Peyer's patch (tissue), 4 donors: ENCODE data around the gene PKNOX2. TPM values are rescaled to one million over a fixed set of nuclear protein-coding genes. Genes with fewer than 3 reads are reported as not detected.

ENCODE experiments used
- DNase-seq, 3 donors: peaks; one replicate each; pipeline ENCODE4 v3.0.0-alpha.2; 2017 to 2019
- H3K27ac ChIP-seq, 4 donors: fragments of 200-600 bp; sonication (generic); one replicate each; pipeline ENCODE4 v1.5.1; 2016 to 2019
- H3K27me3 ChIP-seq, 2 donors: fragments of 200-600 bp; sonication (generic); one replicate each; pipeline ENCODE4 v1.5.1; 2019
- H3K36me3 ChIP-seq, 3 donors: fragments of 200-600 bp; sonication (generic); one replicate each; pipeline ENCODE4 v1.5.1; 2016 to 2019
- H3K4me1 ChIP-seq, 4 donors: fragments of 200-600 bp; sonication (generic); one replicate each; pipeline ENCODE4 v1.5.1; 2016 to 2019
- H3K4me3 ChIP-seq, 4 donors: fragments of 200-600 bp; sonication (generic); 1 replicate in 3 of 4; 2 replicates in 1 of 4; pipeline ENCODE4 v1.5.1; 2016 to 2019; ENCODE audit warnings: mild to moderate bottlenecking in 1 of 4
- H3K9me3 ChIP-seq, 4 donors: fragments of 200-600 bp; sonication (generic); one replicate each; pipeline ENCODE4 v1.5.1; 2016 to 2019; ENCODE audit warnings: mild to moderate bottlenecking in 1 of 4
- POLR2A ChIP-seq, 2 donors: fragments of 450-650 bp; IDR thresholded peaks; one replicate each; pipeline ENCODE4 v1.5.1; 2017; ENCODE audit warnings: antibody characterized with exemption in 2 of 2, mild to moderate bottlenecking in 2 of 2, moderate library complexity in 2 of 2
- total RNA-seq, 4 donors: library from RNA; depleted of rRNA; stranded (reverse); fragments of >200 nt; gene quantifications; one replicate each; pipeline ENCODE4 v1.1.0, GENCODE V29; 2016
- TF ChIP-seq, protein P1 (sequence below), 6 experiments: fragments of 450-650 bp in 4 of 6; fragments of 200-600 bp in 2 of 6; sonication (generic) in 1 of 6; IDR thresholded peaks; one replicate each; pipeline ENCODE4 v1.5.1; 2017 to 2019; ENCODE audit warnings: antibody characterized with exemption in 6 of 6, mild to moderate bottlenecking in 3 of 6, moderate library complexity in 1 of 6

The PKNOX2 gene
- total RNA-seq, 4 donors from 2014 or later: 1.4 to 8.3 TPM; not detected in 2

DNA sequence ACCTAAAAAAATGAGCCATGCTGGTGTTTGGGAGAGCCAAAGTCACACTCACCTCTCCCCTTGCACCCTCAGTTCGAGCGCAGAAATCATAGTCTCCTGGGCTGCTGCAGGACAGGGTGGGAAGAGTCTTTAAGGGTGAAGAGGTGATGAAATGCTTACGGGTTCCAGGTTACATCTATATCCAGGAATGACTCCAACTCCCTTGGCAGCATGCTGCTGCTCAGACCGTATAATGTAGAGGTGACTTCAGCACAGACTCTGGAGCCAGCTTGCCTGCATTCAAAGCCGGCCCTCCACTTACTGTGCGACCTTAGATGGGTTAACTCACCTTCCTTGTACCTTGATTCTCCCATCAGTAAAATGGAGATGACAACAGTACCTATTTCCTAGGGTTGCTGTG lies 17.3 kb upstream of the PKNOX2 start:
- H3K4me1 ChIP-seq: no peaks in the 10 kb centered on the region
- H3K27me3 ChIP-seq: no peaks in the 10 kb centered on the region
- H3K4me3 ChIP-seq: no peak overlapping the region
- no peak for TF ChIP-seq POLR2A (IDR thresholded peaks at IDR 0.05)
- TF ChIP-seq, protein P1, sequence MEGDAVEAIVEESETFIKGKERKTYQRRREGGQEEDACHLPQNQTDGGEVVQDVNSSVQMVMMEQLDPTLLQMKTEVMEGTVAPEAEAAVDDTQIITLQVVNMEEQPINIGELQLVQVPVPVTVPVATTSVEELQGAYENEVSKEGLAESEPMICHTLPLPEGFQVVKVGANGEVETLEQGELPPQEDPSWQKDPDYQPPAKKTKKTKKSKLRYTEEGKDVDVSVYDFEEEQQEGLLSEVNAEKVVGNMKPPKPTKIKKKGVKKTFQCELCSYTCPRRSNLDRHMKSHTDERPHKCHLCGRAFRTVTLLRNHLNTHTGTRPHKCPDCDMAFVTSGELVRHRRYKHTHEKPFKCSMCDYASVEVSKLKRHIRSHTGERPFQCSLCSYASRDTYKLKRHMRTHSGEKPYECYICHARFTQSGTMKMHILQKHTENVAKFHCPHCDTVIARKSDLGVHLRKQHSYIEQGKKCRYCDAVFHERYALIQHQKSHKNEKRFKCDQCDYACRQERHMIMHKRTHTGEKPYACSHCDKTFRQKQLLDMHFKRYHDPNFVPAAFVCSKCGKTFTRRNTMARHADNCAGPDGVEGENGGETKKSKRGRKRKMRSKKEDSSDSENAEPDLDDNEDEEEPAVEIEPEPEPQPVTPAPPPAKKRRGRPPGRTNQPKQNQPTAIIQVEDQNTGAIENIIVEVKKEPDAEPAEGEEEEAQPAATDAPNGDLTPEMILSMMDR (IDR thresholded peaks at IDR 0.05): no peak
- H3K9me3 ChIP-seq: no peaks in the 10 kb centered on the region
- H3K36me3 ChIP-seq: no peaks in the 10 kb centered on the region
- H3K27ac ChIP-seq: no peak overlapping the region
- DNase-seq: no peak

DNA sequence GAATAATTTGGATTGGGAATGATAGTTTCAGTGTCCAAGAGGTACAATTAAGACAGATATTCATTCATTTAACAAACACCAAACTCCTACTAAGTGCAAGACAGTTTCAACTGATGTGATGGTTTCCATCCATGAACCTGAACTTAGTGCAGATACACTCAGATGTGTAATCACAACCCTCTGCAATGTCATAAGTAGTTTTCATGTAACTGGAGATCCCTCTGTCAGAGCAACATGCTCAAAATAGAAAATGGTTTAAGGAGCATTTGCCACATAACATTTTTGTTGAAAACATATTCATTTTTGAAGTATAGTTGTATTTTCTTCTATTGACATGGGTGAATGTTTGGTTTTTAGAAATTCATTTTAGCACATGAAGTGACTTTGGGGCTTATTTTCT lies 16.5 kb upstream of the PKNOX2 start:
- Histone ChIP-seq H3K4me1 (no peaks in the 10 kb centered on the region), H3K36me3 (no peaks in the 10 kb centered on the region), H3K4me3 (no peak overlapping the region), H3K27me3 (no peaks in the 10 kb centered on the region), H3K9me3 (no peaks in the 10 kb centered on the region), H3K27ac (no peak overlapping the region)
- TF ChIP-seq, protein P1 (IDR thresholded peaks at IDR 0.05): no peak
- TF ChIP-seq POLR2A (IDR thresholded peaks at IDR 0.05): no peak
- no peak for DNase-seq

DNA sequence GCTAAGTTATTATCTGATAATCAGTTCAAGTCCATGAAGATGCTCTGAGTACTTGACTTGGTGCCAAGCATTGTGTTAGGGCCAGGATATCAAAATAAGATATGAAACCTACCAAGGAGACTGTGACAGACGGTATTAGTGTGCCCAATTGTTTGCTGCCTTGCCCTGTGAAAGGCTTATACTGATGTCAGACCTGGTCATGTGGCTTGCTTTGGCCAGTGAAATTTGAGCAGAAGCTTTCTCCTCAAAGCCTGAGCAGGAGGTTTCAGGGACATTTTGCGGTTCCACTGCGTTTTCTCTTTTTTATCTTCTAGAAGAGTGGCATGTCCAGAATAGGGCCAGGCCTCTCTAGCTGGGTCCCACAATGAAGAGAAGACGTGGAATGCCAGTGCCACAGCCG lies 15.8 kb upstream of the PKNOX2 start:
- Histone ChIP-seq H3K27ac (no peak overlapping the region), H3K9me3 (no peaks in the 10 kb centered on the region), H3K4me1 (no peaks in the 10 kb centered on the region), H3K4me3 (no peak overlapping the region), H3K27me3 (no peaks in the 10 kb centered on the region), H3K36me3 (no peaks in the 10 kb centered on the region)
- DNase-seq: no peak
- TF ChIP-seq POLR2A (IDR thresholded peaks at IDR 0.05): no peak
- TF ChIP-seq, protein P1 (IDR thresholded peaks at IDR 0.05): no peak

DNA sequence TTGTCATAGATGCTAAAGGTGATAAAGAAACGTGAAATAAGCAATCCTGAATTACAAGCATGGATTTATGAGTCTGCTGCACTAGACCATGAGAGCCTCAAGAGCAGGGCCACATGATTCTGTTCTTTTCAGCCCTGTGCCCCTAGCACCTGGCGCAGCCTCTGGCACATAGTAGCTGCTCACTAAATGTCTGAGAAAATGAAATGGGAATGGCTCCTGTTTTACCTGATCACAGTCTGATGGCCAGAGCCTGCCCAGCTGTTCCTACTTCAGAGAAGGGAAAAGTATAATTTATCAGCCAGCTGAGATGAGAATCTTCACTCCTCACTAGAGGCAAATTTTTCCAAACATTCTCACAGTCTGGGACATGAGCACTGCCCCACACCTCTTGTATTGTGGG lies 10.7 kb upstream of the PKNOX2 start:
- Histone ChIP-seq H3K9me3 (no peaks in the 10 kb centered on the region), H3K4me1 (no peaks in the 10 kb centered on the region), H3K36me3 (no peaks in the 10 kb centered on the region), H3K27me3 (no peaks in the 10 kb centered on the region), H3K27ac (no peak overlapping the region), H3K4me3 (no peak overlapping the region)
- TF ChIP-seq POLR2A (IDR thresholded peaks at IDR 0.05): no peak
- TF ChIP-seq, protein P1 (IDR thresholded peaks at IDR 0.05): no peak
- DNase-seq: no peak

DNA sequence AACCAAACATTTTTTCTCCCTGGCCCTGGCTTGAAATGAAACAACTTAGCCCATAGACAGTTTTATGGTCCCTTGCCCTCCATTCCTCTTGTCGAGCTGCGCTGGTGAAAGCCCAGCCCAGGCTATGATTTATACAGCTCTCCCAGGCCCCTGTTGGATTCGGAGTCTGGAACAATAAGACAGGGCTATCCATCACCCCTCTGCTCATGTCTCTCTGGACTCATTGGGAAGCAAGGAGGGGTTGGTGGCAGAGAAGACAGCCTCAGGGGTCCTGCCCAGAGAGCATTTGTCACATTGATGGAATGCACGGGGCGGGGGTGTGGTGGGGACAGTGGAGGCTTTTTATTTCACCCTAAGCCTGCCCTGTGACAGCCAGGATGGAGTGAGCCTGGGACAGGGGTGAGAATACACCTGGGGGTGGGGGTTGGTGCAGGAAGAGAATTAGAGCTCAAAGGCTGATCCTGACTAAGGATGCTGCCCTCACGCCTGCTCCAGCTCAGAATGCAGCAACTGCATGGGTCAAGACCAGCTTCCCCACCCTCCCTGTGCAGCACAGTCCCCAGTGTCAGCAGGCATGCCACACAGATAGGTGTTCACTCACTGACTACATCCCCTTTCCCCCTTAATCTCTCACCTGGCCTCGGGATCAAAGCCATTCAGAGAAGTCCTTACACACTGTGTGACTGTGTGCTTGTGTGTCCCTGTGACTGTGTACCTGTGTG lies 10.0 kb upstream of the PKNOX2 start:
- Histone ChIP-seq H3K4me1 (no peaks in the 10 kb centered on the region), H3K9me3 (no peaks in the 10 kb centered on the region), H3K4me3 (no peak overlapping the region), H3K27ac (no peak overlapping the region), H3K36me3 (no peaks in the 10 kb centered on the region), H3K27me3 (no peaks in the 10 kb centered on the region)
- TF ChIP-seq POLR2A (IDR thresholded peaks at IDR 0.05): no peak
- TF ChIP-seq, protein P1 (IDR thresholded peaks at IDR 0.05): no peak
- DNase-seq: no peak

DNA sequence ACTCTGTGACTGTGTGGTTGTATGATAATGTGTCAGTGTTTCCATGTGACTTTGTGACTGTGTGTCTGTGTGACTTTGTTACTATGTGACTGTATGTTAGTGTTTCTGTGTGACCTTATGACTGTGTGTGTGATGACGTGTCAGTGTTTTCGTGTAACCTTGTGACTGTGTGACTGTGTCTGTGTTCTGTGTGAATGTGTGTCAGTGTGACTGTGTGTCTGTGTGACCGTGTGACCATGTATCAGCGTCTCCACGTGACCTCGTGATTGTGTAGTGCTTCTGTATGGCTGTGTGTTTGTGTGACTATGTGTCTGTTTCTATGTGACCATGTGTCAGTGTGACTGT lies 9.5 kb upstream of the PKNOX2 start:
- Histone ChIP-seq H3K36me3 (no peaks in the 10 kb centered on the region), H3K27ac (no peak overlapping the region), H3K4me1 (no peaks in the 10 kb centered on the region), H3K9me3 (no peaks in the 10 kb centered on the region), H3K27me3 (no peaks in the 10 kb centered on the region), H3K4me3 (no peak overlapping the region)
- DNase-seq: no peak
- no peak for TF ChIP-seq POLR2A (IDR thresholded peaks at IDR 0.05)
- TF ChIP-seq, protein P1 (IDR thresholded peaks at IDR 0.05): no peak
